ENCODE results near the gene ACTG1. TPM values are rescaled to one million over a fixed set of nuclear protein-coding genes. Genes with fewer than 3 reads are reported as not detected.

ACTG1 gene
- total RNA-seq, 2 donors from 2014 or later = 4,489 to 4,790 TPM

GRCh38 chr17:81470944-81471817 is 41.4 kb downstream of the ACTG1 start:
- no peak for TF ChIP-seq CTCF (IDR thresholded peaks at IDR 0.05)
- Histone ChIP-seq H3K9me3 (no peaks in the 10 kb centered on the region), H3K4me1 (no peaks in the 10 kb centered on the region), H3K27me3 (no peaks in the 10 kb centered on the region), H3K4me3 (no peak overlapping the region), H3K36me3 (no peaks in the 10 kb centered on the region), H3K9ac (ENCODE audit: low read depth in 2 of 2, low read length in 2 of 2) (no peak overlapping the region), H3K27ac (no peak overlapping the region)
- intact Hi-C loops (cut with DNase I) = no loop called here
- no peak for DNase-seq

DNA sequence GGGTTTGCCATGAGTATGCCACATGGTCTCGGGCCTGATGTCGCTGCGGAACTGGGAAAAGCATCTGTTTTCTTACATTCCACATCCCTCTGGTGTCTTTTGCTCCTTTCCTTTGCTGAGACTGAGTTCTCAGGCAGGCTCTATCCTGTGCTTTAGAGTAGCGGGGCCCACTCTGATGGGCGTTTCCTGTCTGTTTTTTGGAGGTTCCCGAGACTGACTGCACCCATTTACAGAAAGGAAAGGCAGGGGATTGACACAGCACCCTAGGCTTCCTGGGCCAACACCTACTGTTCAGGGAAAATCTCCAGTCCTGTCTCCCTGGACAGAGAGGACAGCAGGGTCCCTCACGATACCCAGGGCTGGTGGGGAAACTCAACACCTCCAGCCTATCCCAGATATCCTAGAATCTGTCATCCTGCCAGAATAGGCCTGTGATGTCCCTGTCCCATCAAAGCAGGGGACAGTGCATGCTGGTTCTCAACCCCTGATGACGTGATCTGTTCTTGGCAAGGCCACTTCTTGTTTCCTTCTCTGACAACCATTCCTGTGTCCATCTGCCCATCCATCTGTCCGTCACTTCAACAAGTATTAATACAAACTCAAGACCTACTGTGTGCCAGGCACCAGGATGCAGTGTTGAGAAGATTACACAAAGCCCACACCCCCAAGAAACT is 42.2 kb downstream of the ACTG1 start:
- Histone ChIP-seq H3K4me1 (no peaks in the 10 kb centered on the region), H3K9ac (ENCODE audit: low read depth in 2 of 2, low read length in 2 of 2) (no peak overlapping the region), H3K4me3 (no peak overlapping the region), H3K36me3 (no peaks in the 10 kb centered on the region), H3K9me3 (no peaks in the 10 kb centered on the region), H3K27me3 (no peaks in the 10 kb centered on the region), H3K27ac (no peak overlapping the region)
- intact Hi-C loops (cut with DNase I) = no loop called here
- no peak for DNase-seq
- no peak for TF ChIP-seq CTCF (IDR thresholded peaks at IDR 0.05)

DNA sequence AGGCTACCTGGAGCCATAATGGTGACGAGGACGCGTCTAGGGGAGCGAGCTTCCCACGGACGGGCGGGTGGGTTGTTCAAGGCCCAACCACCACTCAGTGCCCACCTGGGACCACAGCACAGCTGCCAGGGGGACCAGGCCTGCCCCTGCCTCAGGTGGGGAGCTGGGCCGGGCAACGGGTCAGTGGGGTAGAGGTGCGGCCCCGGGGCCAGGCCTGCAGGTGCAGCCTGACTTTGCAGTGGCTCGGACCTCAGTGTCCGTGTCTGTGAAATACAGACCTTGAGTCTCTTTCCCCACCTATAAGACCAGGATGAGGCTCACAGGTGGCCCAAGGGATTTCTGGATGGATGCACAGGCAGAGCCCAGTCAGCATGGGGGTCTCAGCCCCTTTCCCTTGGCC is 43.3 kb downstream of the ACTG1 start:
- DNase-seq = no peak
- intact Hi-C loops (cut with DNase I) = no loop called here
- no peaks in the 10 kb centered on the region for H3K36me3 ChIP-seq

DNA sequence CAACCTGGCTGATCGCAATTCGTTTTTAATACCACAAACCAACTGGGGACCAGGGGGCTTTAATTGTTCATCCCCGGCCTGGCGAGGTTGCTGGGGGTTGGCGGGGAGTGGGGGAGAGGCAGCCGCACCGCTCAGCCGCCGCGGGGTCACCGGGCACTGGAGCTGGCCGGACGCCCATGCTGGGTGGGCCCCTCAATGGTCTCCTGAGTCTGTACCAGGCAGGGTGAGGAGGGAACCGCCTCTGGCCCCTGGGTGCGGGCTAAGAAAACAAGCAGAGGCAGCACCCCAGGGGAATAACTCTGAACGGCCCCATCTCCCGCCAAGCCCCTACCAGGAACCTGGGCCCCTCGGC is 43.9 kb downstream of the ACTG1 start:
- Histone ChIP-seq H3K4me3 (no peak overlapping the region), H3K4me1 (no peaks in the 10 kb centered on the region), H3K9ac (ENCODE audit: low read depth in 2 of 2, low read length in 2 of 2) (no peak overlapping the region), H3K27me3 (no peaks in the 10 kb centered on the region), H3K36me3 (no peaks in the 10 kb centered on the region), H3K27ac (no peak overlapping the region), H3K9me3 (no peaks in the 10 kb centered on the region)
- intact Hi-C loops (cut with DNase I) = no loop called here
- no peak for TF ChIP-seq CTCF (IDR thresholded peaks at IDR 0.05)
- DNase-seq = no peak

More for the DNA sequence above, 43.3 kb downstream of the ACTG1 start:
- H3K9me3 ChIP-seq = no peaks in the 10 kb centered on the region
- no peak overlapping the region for H3K9ac ChIP-seq (ENCODE audit: low read depth in 2 of 2, low read length in 2 of 2)
- no peak overlapping the region for H3K4me3 ChIP-seq
- H3K27me3 ChIP-seq = no peaks in the 10 kb centered on the region
- no peak overlapping the region for H3K27ac ChIP-seq
- no peaks in the 10 kb centered on the region for H3K4me1 ChIP-seq
- no peak for TF ChIP-seq CTCF (IDR thresholded peaks at IDR 0.05)

DNA sequence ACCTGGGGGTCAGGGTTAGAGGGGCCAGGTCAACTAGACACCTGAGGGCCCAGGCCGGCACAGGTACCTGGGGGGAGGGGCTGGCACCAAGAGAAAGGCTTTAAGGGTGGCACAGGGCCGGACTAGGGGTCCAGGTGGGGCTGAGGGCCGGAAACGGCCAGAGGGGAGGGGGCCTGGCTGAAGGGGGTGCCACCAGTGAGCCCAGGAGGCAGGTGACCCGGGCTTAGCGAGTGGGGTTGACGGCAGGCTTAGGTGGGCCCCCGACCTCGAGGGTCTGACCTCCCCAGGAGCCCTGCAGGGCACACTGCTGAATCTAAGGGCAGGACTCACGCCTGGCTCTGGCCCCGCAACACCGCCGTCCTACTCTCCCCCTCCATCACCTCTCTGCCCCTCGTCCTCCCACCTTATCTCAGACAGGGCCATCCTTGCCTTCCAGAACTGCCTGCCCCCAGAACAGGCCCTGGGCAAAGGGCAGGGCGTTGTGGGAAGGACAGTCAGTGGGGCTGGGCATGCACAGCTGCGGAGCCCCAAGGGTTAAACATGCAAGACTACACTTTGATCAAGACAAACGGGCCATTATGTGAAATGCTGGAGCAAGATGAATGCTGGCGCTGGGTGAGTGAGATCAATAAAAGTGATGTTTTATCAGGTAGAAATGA is 44.4 kb downstream of the ACTG1 start:
- H3K9ac ChIP-seq (ENCODE audit: low read depth in 2 of 2, low read length in 2 of 2) = no peak overlapping the region
- intact Hi-C loops (cut with DNase I) = no loop called here
- TF ChIP-seq CTCF (IDR thresholded peaks at IDR 0.05) = no peak
- no peak for DNase-seq
- no peak overlapping the region for H3K27ac ChIP-seq
- no peaks in the 10 kb centered on the region for H3K36me3 ChIP-seq
- H3K4me3 ChIP-seq = no peak overlapping the region
- no peaks in the 10 kb centered on the region for H3K4me1 ChIP-seq
- H3K27me3 ChIP-seq = no peaks in the 10 kb centered on the region
- H3K9me3 ChIP-seq = no peaks in the 10 kb centered on the region

All from colonic mucosa (tissue), 4 donors.